GM12878 (cell line): ENCODE data around the gene CDC27. TPM values are rescaled to one million over a fixed set of nuclear protein-coding genes. Genes with fewer than 3 reads are reported as not detected.

ENCODE experiments used
- ATAC-seq: fragments of 200-7000 bp; cut with Tn5 transposase; 3 replicates; pipeline ENCODE4 v1.9.1; 2020; ENCODE audit warnings: mild to moderate bottlenecking, moderate library complexity
- BruUV-seq: library from RNA; stranded (reverse); fragments of 400-500 nt; replicated peaks from 2 replicates; lab custom pipeline; 2021; lab: Mats Ljungman, UMichigan
- CTCF ChIA-PET: fragments of 300-600 bp; sonication (Branson Sonifier 250); formaldehyde crosslinking; extraction: SDS; loops from one replicate; lab custom pipeline; 2021; ENCODE audit warnings: inconsistent platforms; lab: Yijun Ruan, JAX
- POLR2A ChIA-PET: fragments of 350-600 bp; formaldehyde crosslinking; extraction: SDS; loops from one replicate; lab custom pipeline; 2021; ENCODE audit warnings: inconsistent platforms; lab: Charles Lee
- RAD21 ChIA-PET: fragments of 300-600 bp; sonication (Branson Sonifier 250); formaldehyde crosslinking; loops from one replicate; lab custom pipeline; 2023; ENCODE audit warnings: antibody characterized with exemption; ENCODE audit not compliant: unreplicated experiment; lab: Charles Lee
- SMC1A ChIA-PET: fragments of 300-600 bp; sonication (Branson Sonifier 250); formaldehyde crosslinking; loops from one replicate; lab custom pipeline; 2023; ENCODE audit not compliant: unreplicated experiment, uncharacterized antibody; lab: Charles Lee
- DNase-seq: peaks from one replicate; pipeline ENCODE4 v3.0.0-alpha.2; 2011; ENCODE audit warnings: low read depth, low spot score
- FAIRE-seq: peaks from 3 replicates; lab custom pipeline; 2011; peaks lifted over from hg19 to GRCh38; lab: Jason Lieb, UNC
- H2AFZ ChIP-seq: 2 replicates; pipeline ENCODE4 v1.6.0; 2011; ENCODE audit warnings: low read depth, low read length, control low read depth; ENCODE audit not compliant: control insufficient read depth
- H3K27ac ChIP-seq: 2 replicates; pipeline ENCODE4 v1.5.1; 2011; ENCODE audit warnings: control low read depth; ENCODE audit not compliant: control insufficient read depth, insufficient read depth
- H3K27me3 ChIP-seq, 2 experiments: replicated peaks in 1 of 2; 2 replicates each; pipeline versions ENCODE4 v1.6.0 to v1.6.1; 2011; ENCODE audit warnings: low read length in 1 of 2; ENCODE audit not compliant: control insufficient read depth in 2 of 2, insufficient read depth in 2 of 2
- H3K36me3 ChIP-seq, 2 experiments: 2 replicates each; pipeline ENCODE4 v1.5.1; 2011; ENCODE audit warnings: low read length in 1 of 2; ENCODE audit not compliant: control insufficient read depth in 2 of 2, insufficient read depth in 2 of 2
- H3K4me1 ChIP-seq: 2 replicates; pipeline ENCODE4 v1.6.1; 2011; ENCODE audit warnings: mild to moderate bottlenecking, low read length, moderate library complexity, mixed read lengths; ENCODE audit not compliant: control insufficient read depth, insufficient read depth
- H3K4me2 ChIP-seq: 2 replicates; pipeline ENCODE4 v1.6.0; 2011; ENCODE audit warnings: control low read depth; ENCODE audit not compliant: control insufficient read depth, insufficient read depth
- H3K4me3 ChIP-seq: fragments of 200-600 bp; sonication (generic); 2 replicates; pipeline ENCODE4 v1.5.1; 2016
- H3K79me2 ChIP-seq: 2 replicates; pipeline ENCODE4 v1.6.0; 2011; ENCODE audit warnings: low read length; ENCODE audit not compliant: control insufficient read depth, insufficient read depth
- H3K9ac ChIP-seq: 2 replicates; pipeline ENCODE4 v1.8.0; 2011; ENCODE audit warnings: low read length, control low read depth, mixed read lengths; ENCODE audit not compliant: control insufficient read depth, insufficient read depth
- H3K9me3 ChIP-seq: replicated peaks from 3 replicates; pipeline ENCODE4 v1.5.1; 2011; ENCODE audit warnings: mild to moderate bottlenecking, low read length; ENCODE audit not compliant: control insufficient read depth, insufficient read depth
- H4K20me1 ChIP-seq: 2 replicates; pipeline ENCODE4 v1.6.0; 2011; ENCODE audit not compliant: control insufficient read depth, insufficient read depth
- CEBPB ChIP-seq, 2 experiments: fragments of 150-350 bp in 1 of 2; IDR thresholded peaks; 2 replicates each; pipeline ENCODE4 v1.6.1; 2012 to 2014; ENCODE audit warnings: low read depth in 2 of 2, low read length in 2 of 2, borderline replicate concordance in 1 of 2, inconsistent platforms in 1 of 2
- HDAC6 ChIP-seq: fragments of 200-600 bp; sonication (generic); IDR thresholded peaks from one replicate; pipeline ENCODE4 v1.8.0; 2017; ENCODE audit warnings: antibody characterized with exemption; ENCODE audit not compliant: unreplicated experiment
- IKZF1 ChIP-seq: fragments of 450-650 bp; conservative IDR thresholded peaks from 2 replicates; pipeline ENCODE4 v1.6.1; 2017; ENCODE audit warnings: antibody characterized with exemption, mild to moderate bottlenecking
- NBN ChIP-seq: fragments of 450-650 bp; IDR thresholded peaks from 2 replicates; pipeline ENCODE4 v1.6.1; 2016
- NFXL1 ChIP-seq: fragments of 450-650 bp; IDR thresholded peaks from 2 replicates; pipeline ENCODE4 v1.6.1; 2017; ENCODE audit warnings: antibody characterized with exemption, mild to moderate bottlenecking, borderline replicate concordance
- SREBF2 ChIP-seq: IDR thresholded peaks from 2 replicates; pipeline ENCODE4 v1.6.1; 2012; ENCODE audit warnings: mild to moderate bottlenecking, low read length
- ZNF384 ChIP-seq: IDR thresholded peaks from 2 replicates; pipeline ENCODE4 v1.6.1; 2012; ENCODE audit warnings: low read depth, mild to moderate bottlenecking, low read length, improper control_type of control experiment, borderline replicate concordance
- WGBS: methylation state at CpG from one replicate; pipeline ENCODE4 v1.1.6; 2016; ENCODE audit warnings: low lambda C conversion rate; ENCODE audit not compliant: insufficient replicate concordance, insufficient coverage; ENCODE audit errors: missing lambda C conversion rate; 5-methylcytosine and 5-hydroxymethylcytosine counted together
- in situ Hi-C: fragments of 300-500 bp; cut with MboI; formaldehyde crosslinking; loops from 9 replicates; pipeline ENCODE4 v1.14.3; 2018; ENCODE audit warnings: mixed read lengths
- intact Hi-C: fragments of 100-400 bp; cut with micrococcal nuclease; formaldehyde crosslinking; loops from one replicate; pipeline ENCODE4 v1.14.2; 2022; ENCODE audit not compliant: unreplicated experiment
- polyA plus RNA-seq, 11 experiments: library from polyadenylated mRNA; depleted of rRNA in 4 of 11; unstranded in 6 of 11; stranded (reverse) in 5 of 11; fragments of >200 nt; fragmentation: Nextera tagmentation in 4 of 11; fragmentation: Illumina TruSeq in 1 of 11; extraction: Ambion mirVana in 4 of 11; extraction: Trizol in 1 of 11; gene quantifications; 1 replicate in 1 of 11; 2 replicates in 10 of 11; pipeline versions ENCODE4 v1.2.1 to v1.2.3, GENCODE V29; 2011 to 2016; ENCODE audit warnings: inconsistent platforms in 2 of 11, missing spikeins in 2 of 11, low read depth in 1 of 11
- total RNA-seq, 4 experiments: library from RNA; depleted of rRNA in 3 of 4; stranded (reverse); fragments of >200 nt in 3 of 4; fragmentation: Illumina TruSeq in 1 of 4; extraction: Trizol in 1 of 4; gene quantifications; 2 replicates each; pipeline versions ENCODE4 v1.2.1 to v1.2.3, GENCODE V29; 2013 to 2021
- TF ChIP-seq, protein P1 (sequence below): fragments of 450-650 bp; IDR thresholded peaks from 2 replicates; pipeline ENCODE4 v1.6.1; 2017; ENCODE audit warnings: mild to moderate bottlenecking, moderate library complexity
- TF ChIP-seq, protein P2 (sequence below): IDR thresholded peaks from 2 replicates; pipeline ENCODE4 v1.6.1; 2011; ENCODE audit warnings: mild to moderate bottlenecking, low read depth, low read length, moderate library complexity; ENCODE audit not compliant: insufficient replicate concordance

The CDC27 gene
- total and polyA plus RNA-seq, 10 of the 15 experiments (the other 5 are each of a cell fraction or from before 2014, with no cell fraction given) = 23.2 to 138 (median 97.8) TPM

DNA sequence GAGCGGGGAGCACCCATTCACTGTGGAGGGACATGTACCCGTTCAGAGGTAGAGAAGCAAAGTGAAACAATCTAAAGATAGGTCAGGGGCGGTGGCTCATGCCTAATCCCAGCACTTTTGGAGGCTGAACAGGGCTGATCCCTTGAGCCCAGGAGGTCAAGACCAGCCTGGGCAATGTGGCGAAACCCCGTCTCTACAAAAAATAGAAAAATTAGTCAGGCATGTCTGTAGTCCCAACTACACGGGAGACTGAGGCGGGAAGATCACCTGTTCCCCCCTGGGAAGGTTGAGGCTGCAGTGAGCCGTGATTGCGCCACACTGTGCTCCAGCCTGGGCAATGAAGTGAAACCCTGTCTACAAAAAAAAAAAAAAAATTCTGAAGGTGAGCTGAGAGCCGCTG is 41.8 kb upstream of the CDC27 start:
- TF ChIP-seq HDAC6 (no peak), ZNF384 (peak; percentile 52; the same call in 1 of the 2 replicates), CEBPB (IDR thresholded peaks at IDR 0.05; ENCODE audit: borderline replicate concordance in 1 of 2, low read depth in 2 of 2, low read length in 2 of 2) (peak in 1 of 2 experiments; percentile 48; a peak in 1 of 4 replicates), NBN (no peak), NFXL1 (no peak), SREBF2 (no peak), IKZF1 (peak; percentile 22; the same call in 1 of the 2 replicates)
- TF ChIP-seq, protein P1, sequence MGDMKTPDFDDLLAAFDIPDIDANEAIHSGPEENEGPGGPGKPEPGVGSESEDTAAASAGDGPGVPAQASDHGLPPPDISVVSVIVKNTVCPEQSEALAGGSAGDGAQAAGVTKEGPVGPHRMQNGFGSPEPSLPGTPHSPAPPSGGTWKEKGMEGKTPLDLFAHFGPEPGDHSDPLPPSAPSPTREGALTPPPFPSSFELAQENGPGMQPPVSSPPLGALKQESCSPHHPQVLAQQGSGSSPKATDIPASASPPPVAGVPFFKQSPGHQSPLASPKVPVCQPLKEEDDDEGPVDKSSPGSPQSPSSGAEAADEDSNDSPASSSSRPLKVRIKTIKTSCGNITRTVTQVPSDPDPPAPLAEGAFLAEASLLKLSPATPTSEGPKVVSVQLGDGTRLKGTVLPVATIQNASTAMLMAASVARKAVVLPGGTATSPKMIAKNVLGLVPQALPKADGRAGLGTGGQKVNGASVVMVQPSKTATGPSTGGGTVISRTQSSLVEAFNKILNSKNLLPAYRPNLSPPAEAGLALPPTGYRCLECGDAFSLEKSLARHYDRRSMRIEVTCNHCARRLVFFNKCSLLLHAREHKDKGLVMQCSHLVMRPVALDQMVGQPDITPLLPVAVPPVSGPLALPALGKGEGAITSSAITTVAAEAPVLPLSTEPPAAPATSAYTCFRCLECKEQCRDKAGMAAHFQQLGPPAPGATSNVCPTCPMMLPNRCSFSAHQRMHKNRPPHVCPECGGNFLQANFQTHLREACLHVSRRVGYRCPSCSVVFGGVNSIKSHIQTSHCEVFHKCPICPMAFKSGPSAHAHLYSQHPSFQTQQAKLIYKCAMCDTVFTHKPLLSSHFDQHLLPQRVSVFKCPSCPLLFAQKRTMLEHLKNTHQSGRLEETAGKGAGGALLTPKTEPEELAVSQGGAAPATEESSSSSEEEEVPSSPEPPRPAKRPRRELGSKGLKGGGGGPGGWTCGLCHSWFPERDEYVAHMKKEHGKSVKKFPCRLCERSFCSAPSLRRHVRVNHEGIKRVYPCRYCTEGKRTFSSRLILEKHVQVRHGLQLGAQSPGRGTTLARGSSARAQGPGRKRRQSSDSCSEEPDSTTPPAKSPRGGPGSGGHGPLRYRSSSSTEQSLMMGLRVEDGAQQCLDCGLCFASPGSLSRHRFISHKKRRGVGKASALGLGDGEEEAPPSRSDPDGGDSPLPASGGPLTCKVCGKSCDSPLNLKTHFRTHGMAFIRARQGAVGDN = 0 out of 2 replicates have a peak, but pooled peaks have one; percentile 9
- TF ChIP-seq, protein P2, sequence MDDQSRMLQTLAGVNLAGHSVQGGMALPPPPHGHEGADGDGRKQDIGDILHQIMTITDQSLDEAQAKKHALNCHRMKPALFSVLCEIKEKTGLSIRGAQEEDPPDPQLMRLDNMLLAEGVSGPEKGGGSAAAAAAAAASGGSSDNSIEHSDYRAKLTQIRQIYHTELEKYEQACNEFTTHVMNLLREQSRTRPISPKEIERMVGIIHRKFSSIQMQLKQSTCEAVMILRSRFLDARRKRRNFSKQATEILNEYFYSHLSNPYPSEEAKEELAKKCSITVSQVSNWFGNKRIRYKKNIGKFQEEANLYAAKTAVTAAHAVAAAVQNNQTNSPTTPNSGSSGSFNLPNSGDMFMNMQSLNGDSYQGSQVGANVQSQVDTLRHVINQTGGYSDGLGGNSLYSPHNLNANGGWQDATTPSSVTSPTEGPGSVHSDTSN = no peak
- peak; percentile 24 for DNase-seq
- in situ Hi-C loops = loop anchor here (5.0 kb wide), 2 partner anchors 81 to 381 kb away; no protein-coding TSS in a partner anchor
- Histone ChIP-seq H3K27ac (no peak overlapping the region; the same call in 1 of the 2 replicates), H4K20me1 (no peaks in the 10 kb centered on the region), H3K36me3 (no peaks in the 10 kb centered on the region), H3K9ac (peak overlapping the region; percentile 19), H3K4me3 (peak overlapping the region; percentile 37), H3K9me3 (no peaks in the 10 kb centered on the region; the same call in 2 of the 3 replicates), H3K27me3 (no peaks in the 10 kb centered on the region; a peak in 1 of 4 replicates), H2AFZ (peak overlapping the region; percentile 56), H3K79me2 (no peaks in the 10 kb centered on the region), H3K4me1 (peaks cover 18% of the 10 kb centered on the region), H3K4me2 (peak overlapping the region; percentile 73)
- under 1% methylated on average over 10 of the region's 10 CpGs for WGBS
- no peak for FAIRE-seq
- SMC1A ChIA-PET = interaction anchor here (0.6 to 5.8 kb wide), 21 partner anchors 10 to 486 kb away, joined by 3 to 175 read pairs (median 10); partner anchors contain the start of genes EFCAB13 and MYL4
- BruUV-seq = TSS peak; percentile 88
- CTCF ChIA-PET = interaction anchor here (0.6 to 4.8 kb wide), 23 partner anchors 10 to 1182 kb away, joined by 3 to 227 read pairs (median 6); partner anchors contain the start of genes EFCAB13 and MYL4
- peak; percentile 75 for ATAC-seq
- POLR2A ChIA-PET = interaction anchor here (0.6 to 3.7 kb wide), 12 partner anchors 10 to 1653 kb away, joined by 3 to 32 read pairs (median 3); partner anchors contain the start of gene EFCAB13
- intact Hi-C loops = loop anchor here (1.0 to 2.0 kb wide), 5 partner anchors 24 to 384 kb away; no protein-coding TSS in a partner anchor
- RAD21 ChIA-PET = interaction anchor here (0.7 to 4.5 kb wide), 20 partner anchors 10 to 385 kb away, joined by 3 to 158 read pairs (median 8); partner anchors contain the start of genes EFCAB13, ITGB3 and MYL4
